IMR-90 (cell line): ENCODE data around the gene ST8SIA6. TPM values are rescaled to one million over a fixed set of nuclear protein-coding genes. Genes with fewer than 3 reads are reported as not detected.

ENCODE experiments used
- ATAC-seq: fragments of 200-7000 bp; cut with Tn5 transposase; 2 replicates; pipeline ENCODE4 v1.9.1; 2020; ENCODE audit warnings: low read depth, mild to moderate bottlenecking, moderate library complexity
- BruUV-seq: library from RNA; stranded (reverse); fragments of 400-500 nt; replicated peaks from 2 replicates; lab custom pipeline; 2021; lab: Mats Ljungman, UMichigan
- CTCF ChIA-PET: fragments of 300-600 bp; formaldehyde crosslinking; extraction: SDS; loops from one replicate; lab custom pipeline; 2021; ENCODE audit warnings: antibody characterized with exemption; lab: Yijun Ruan, JAX
- POLR2A ChIA-PET: fragments of 300-600 bp; sonication (Branson Sonifier 250); formaldehyde crosslinking; loops from one replicate; lab custom pipeline; 2022; ENCODE audit warnings: antibody characterized with exemption; ENCODE audit not compliant: unreplicated experiment; lab: Charles Lee
- DNase-seq: peaks from one replicate; pipeline ENCODE4 v3.0.0; 2013
- H2AFZ ChIP-seq: replicated peaks from 2 replicates; pipeline ENCODE3; 2013; ENCODE audit warnings: low read length, mild to moderate bottlenecking; ENCODE audit not compliant: poor library complexity
- H2AK5ac ChIP-seq: 2 replicates; pipeline ENCODE4 v1.6.1; 2013; ENCODE audit warnings: low read depth, low read length, inconsistent platforms
- H2AK9ac ChIP-seq: replicated peaks from 2 replicates; pipeline ENCODE3; 2013; ENCODE audit warnings: mild to moderate bottlenecking, low read depth, low read length, moderate library complexity; ENCODE audit not compliant: poor library complexity
- H2BK120ac ChIP-seq: 2 replicates; pipeline ENCODE4 v1.6.1; 2013; ENCODE audit warnings: low read depth, low read length, inconsistent platforms
- H2BK15ac ChIP-seq: 3 replicates; pipeline ENCODE4 v1.6.1; 2013; ENCODE audit warnings: low read depth, low read length, inconsistent platforms
- H2BK20ac ChIP-seq: 2 replicates; pipeline ENCODE4 v1.6.1; 2013; ENCODE audit warnings: low read depth, mild to moderate bottlenecking, inconsistent platforms, low read length, moderate library complexity
- H2BK5ac ChIP-seq: 2 replicates; pipeline ENCODE4 v1.6.1; 2013; ENCODE audit warnings: mild to moderate bottlenecking, low read depth, low read length, inconsistent platforms; ENCODE audit not compliant: poor library complexity, severe bottlenecking
- H3K14ac ChIP-seq: replicated peaks from 2 replicates; pipeline ENCODE4 v1.6.1; 2013; ENCODE audit warnings: low read depth, low read length, inconsistent platforms
- H3K18ac ChIP-seq: 2 replicates; pipeline ENCODE4 v1.6.1; 2013; ENCODE audit warnings: low read depth, low read length, control low read depth
- H3K23ac ChIP-seq: 2 replicates; pipeline ENCODE4 v1.6.1; 2013; ENCODE audit warnings: low read depth, low read length, inconsistent platforms
- H3K27ac ChIP-seq: 2 replicates; pipeline ENCODE4 v1.5.1; 2013; ENCODE audit warnings: mild to moderate bottlenecking, control low read depth, low read length; ENCODE audit not compliant: insufficient read depth
- H3K27me3 ChIP-seq: 2 replicates; pipeline ENCODE4 v1.6.1; 2013; ENCODE audit warnings: low read length; ENCODE audit not compliant: control insufficient read depth, insufficient read depth
- H3K36me3 ChIP-seq: 2 replicates; pipeline ENCODE4 v1.6.1; 2013; ENCODE audit warnings: low read length, mixed read lengths; ENCODE audit not compliant: control insufficient read depth, insufficient read depth
- H3K4ac ChIP-seq: 2 replicates; pipeline ENCODE4 v1.6.1; 2013; ENCODE audit warnings: low read depth, low read length, inconsistent platforms
- H3K4me1 ChIP-seq: 2 replicates; pipeline ENCODE4 v1.6.1; 2013; ENCODE audit warnings: low read length, mixed read lengths; ENCODE audit not compliant: control insufficient read depth, insufficient read depth
- H3K4me2 ChIP-seq: 2 replicates; pipeline ENCODE4 v1.6.1; 2013; ENCODE audit warnings: low read depth, mild to moderate bottlenecking, control low read depth, low read length, moderate library complexity
- H3K4me3 ChIP-seq: 2 replicates; pipeline ENCODE4 v1.5.1; 2013; ENCODE audit warnings: low read depth, mild to moderate bottlenecking, control low read depth, low read length, moderate library complexity; ENCODE audit not compliant: insufficient read depth
- H3K56ac ChIP-seq: 2 replicates; pipeline ENCODE4 v1.6.1; 2013; ENCODE audit warnings: low read length, inconsistent platforms; ENCODE audit not compliant: insufficient read depth; ENCODE audit errors: extremely low read depth
- H3K79me1 ChIP-seq, 2 experiments: 2 replicates each; pipeline ENCODE4 v1.6.1; 2013; ENCODE audit warnings: low read length in 2 of 2, inconsistent platforms in 1 of 2, low read depth in 1 of 2
- H3K9ac ChIP-seq: 2 replicates; pipeline ENCODE4 v1.6.1; 2013; ENCODE audit warnings: low read depth, low read length, control low read depth
- H3K9me1 ChIP-seq: 2 replicates; pipeline ENCODE4 v1.6.1; 2013; ENCODE audit warnings: low read length, inconsistent platforms; ENCODE audit not compliant: insufficient read depth
- H3K9me3 ChIP-seq: 2 replicates; pipeline ENCODE4 v1.6.1; 2013; ENCODE audit warnings: low read length; ENCODE audit not compliant: control insufficient read depth, insufficient read depth
- H4K20me1 ChIP-seq: 2 replicates; pipeline ENCODE4 v1.6.1; 2013; ENCODE audit warnings: low read length, inconsistent platforms; ENCODE audit not compliant: insufficient read depth
- H4K5ac ChIP-seq: 2 replicates; pipeline ENCODE4 v1.6.1; 2013; ENCODE audit warnings: mild to moderate bottlenecking, low read depth, low read length, control low read depth
- H4K8ac ChIP-seq, 2 experiments: 2 replicates each; pipeline ENCODE4 v1.6.1; 2013; ENCODE audit warnings: low read depth in 2 of 2, low read length in 2 of 2, control low read depth in 1 of 2, inconsistent platforms in 1 of 2
- H4K91ac ChIP-seq: 2 replicates; pipeline ENCODE4 v1.6.1; 2013; ENCODE audit warnings: low read depth, low read length, inconsistent platforms; ENCODE audit not compliant: insufficient read depth
- BHLHE40 ChIP-seq: fragments of 150-350 bp; IDR thresholded peaks from 2 replicates; pipeline ENCODE4 v1.6.1; 2016; ENCODE audit warnings: mild to moderate bottlenecking, low read depth, low read length
- CEBPB ChIP-seq: IDR thresholded peaks from 2 replicates; pipeline ENCODE4 v1.6.1; 2012; ENCODE audit warnings: low read depth, low read length, improper control_type of control experiment
- CHD1 ChIP-seq: IDR thresholded peaks from 2 replicates; pipeline ENCODE4 v1.6.1; 2012; ENCODE audit warnings: low read depth, low read length, improper control_type of control experiment
- FOS ChIP-seq: fragments of 150-350 bp; IDR thresholded peaks from 2 replicates; pipeline ENCODE4 v1.6.1; 2016; ENCODE audit warnings: low read depth, low read length
- MAFK ChIP-seq: IDR thresholded peaks from 2 replicates; pipeline ENCODE4 v1.6.1; 2012; ENCODE audit warnings: low read depth, low read length, improper control_type of control experiment
- MAZ ChIP-seq: IDR thresholded peaks from 2 replicates; pipeline ENCODE4 v1.6.1; 2012; ENCODE audit warnings: low read depth, mild to moderate bottlenecking, low read length, improper control_type of control experiment, moderate library complexity, borderline replicate concordance
- MXI1 ChIP-seq: IDR thresholded peaks from 2 replicates; pipeline ENCODE4 v1.6.1; 2012; ENCODE audit warnings: low read depth, mild to moderate bottlenecking, low read length, moderate library complexity, borderline replicate concordance
- NFE2L2 ChIP-seq: fragments of 150-350 bp; IDR thresholded peaks from 2 replicates; pipeline ENCODE4 v1.6.1; 2016; ENCODE audit warnings: low read depth, mild to moderate bottlenecking, low read length
- POLR2A ChIP-seq: IDR thresholded peaks from 2 replicates; pipeline ENCODE4 v1.6.1; 2012; ENCODE audit warnings: mild to moderate bottlenecking, low read depth, low read length
- RAD21 ChIP-seq: IDR thresholded peaks from 2 replicates; pipeline ENCODE4 v1.6.1; 2012; ENCODE audit warnings: low read length, improper control_type of control experiment
- RCOR1 ChIP-seq: IDR thresholded peaks from 2 replicates; pipeline ENCODE4 v1.6.1; 2012; ENCODE audit warnings: mild to moderate bottlenecking, low read length, improper control_type of control experiment; ENCODE audit not compliant: insufficient replicate concordance
- RFX5 ChIP-seq: IDR thresholded peaks from 2 replicates; pipeline ENCODE4 v1.8.0; 2012; ENCODE audit warnings: low read depth, mild to moderate bottlenecking, low read length, moderate library complexity
- SMC3 ChIP-seq: fragments of 150-350 bp; IDR thresholded peaks from 2 replicates; pipeline ENCODE4 v1.6.1; 2016; ENCODE audit warnings: low read depth, mild to moderate bottlenecking, antibody characterized with exemption, low read length, moderate library complexity
- WGBS, 2 experiments: methylation state at CpG; one replicate each; pipeline versions ENCODE4 v1.1.5 to v1.1.7; 2013; ENCODE audit warnings: missing lambda C conversion rate in 2 of 2; ENCODE audit not compliant: insufficient read length in 1 of 2; ENCODE audit errors: extremely low coverage in 2 of 2; 5-methylcytosine and 5-hydroxymethylcytosine counted together
- dilution Hi-C: fragments of 300-500 bp; cut with HindIII; formaldehyde crosslinking; loops from one replicate; pipeline ENCODE4 v1.14.3; 2018; ENCODE audit warnings: low sequenced_read_pairs; ENCODE audit not compliant: unreplicated experiment
- in situ Hi-C: fragments of 300-500 bp; cut with MboI; formaldehyde crosslinking; loops from 3 replicates; pipeline ENCODE4 v1.14.3; 2019; ENCODE audit warnings: low sequenced_read_pairs, inconsistent platforms, mixed read lengths
- intact Hi-C: fragments of 100-400 bp; cut with micrococcal nuclease; formaldehyde crosslinking; loops from 2 replicates; pipeline ENCODE4 v1.10.0; 2022
- polyA plus RNA-seq, 3 experiments: library from polyadenylated mRNA; depleted of rRNA; stranded (reverse); fragments of >200 nt; gene quantifications; 2 replicates each; pipeline ENCODE4 v1.2.3, GENCODE V29; 2012; ENCODE audit warnings: low replicate concordance in 1 of 3
- total RNA-seq: library from RNA; depleted of rRNA; stranded (reverse); fragments of >200 nt; gene quantifications from 2 replicates; pipeline ENCODE4 v1.2.3, GENCODE V29; 2012
- TF ChIP-seq, protein P1 (sequence below): fragments of 150-350 bp; IDR thresholded peaks from 2 replicates; pipeline ENCODE4 v1.6.1; 2016; ENCODE audit warnings: low read depth, mild to moderate bottlenecking, low read length, moderate library complexity, borderline replicate concordance
- TF ChIP-seq, protein P2 (sequence below): fragments of 150-350 bp; IDR thresholded peaks from 2 replicates; pipeline ENCODE4 v1.6.1; 2017; ENCODE audit warnings: mild to moderate bottlenecking, antibody characterized with exemption, low read length, low read depth
- TF ChIP-seq, protein P3 (sequence below): conservative IDR thresholded peaks from 2 replicates; pipeline ENCODE4 v1.5.1; 2012; ENCODE audit warnings: mild to moderate bottlenecking, low read depth, low read length, improper control_type of control experiment

The ST8SIA6 gene
- total and polyA plus RNA-seq, 2 of the 4 experiments (the other 2 are of a cell fraction): 0.10 to 0.18 TPM

DNA sequence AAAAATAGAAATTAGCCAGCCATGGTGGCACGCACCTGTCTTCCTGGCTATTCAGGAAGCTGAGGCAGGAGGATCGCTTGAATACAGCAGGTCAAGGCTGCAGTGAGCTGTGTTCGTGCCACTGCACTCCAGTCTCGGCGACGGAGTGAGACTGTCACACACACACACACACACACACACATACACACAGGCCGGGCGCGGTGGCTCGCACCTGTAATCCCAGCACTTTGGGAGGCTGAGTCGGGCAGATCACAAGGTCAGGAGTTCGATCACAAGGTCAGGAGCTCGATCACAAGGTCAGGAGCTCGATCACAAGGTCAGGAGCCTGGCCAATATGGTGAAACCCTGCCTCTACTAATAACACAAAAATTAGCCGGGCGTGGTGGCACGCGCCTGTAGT is 68.4 kb downstream of the ST8SIA6 start:
- H3K79me1 ChIP-seq: no peaks in the 10 kb centered on the region
- H2AK9ac ChIP-seq: no peak overlapping the region
- H3K56ac ChIP-seq: no peak overlapping the region
- no peak overlapping the region for H4K91ac ChIP-seq
- H3K9me1 ChIP-seq: no peaks in the 10 kb centered on the region
- no peaks in the 10 kb centered on the region for H3K9me3 ChIP-seq
- H3K4ac ChIP-seq: no peak overlapping the region
- no peak overlapping the region for H2BK120ac ChIP-seq
- ATAC-seq: no peak
- WGBS, 2 experiments: 93% methylated on average over 7 of the region's 18 CpGs; no CpG with 5 or more reads in 1 of the 2 experiments
- no peak overlapping the region for H3K14ac ChIP-seq
- no peak overlapping the region for H2BK15ac ChIP-seq
- CTCF ChIA-PET: no interaction called here
- dilution Hi-C loops: no loop called here
- in situ Hi-C loops: no loop called here
- H3K36me3 ChIP-seq: no peaks in the 10 kb centered on the region
- peaks cover 5% of the 10 kb centered on the region; the same call in 1 of the 2 replicates for H3K27me3 ChIP-seq
- no peak overlapping the region for H3K23ac ChIP-seq
- H3K4me3 ChIP-seq: no peak overlapping the region
- TF ChIP-seq RFX5: no peak
- TF ChIP-seq RCOR1: no peak
- TF ChIP-seq, protein P1, sequence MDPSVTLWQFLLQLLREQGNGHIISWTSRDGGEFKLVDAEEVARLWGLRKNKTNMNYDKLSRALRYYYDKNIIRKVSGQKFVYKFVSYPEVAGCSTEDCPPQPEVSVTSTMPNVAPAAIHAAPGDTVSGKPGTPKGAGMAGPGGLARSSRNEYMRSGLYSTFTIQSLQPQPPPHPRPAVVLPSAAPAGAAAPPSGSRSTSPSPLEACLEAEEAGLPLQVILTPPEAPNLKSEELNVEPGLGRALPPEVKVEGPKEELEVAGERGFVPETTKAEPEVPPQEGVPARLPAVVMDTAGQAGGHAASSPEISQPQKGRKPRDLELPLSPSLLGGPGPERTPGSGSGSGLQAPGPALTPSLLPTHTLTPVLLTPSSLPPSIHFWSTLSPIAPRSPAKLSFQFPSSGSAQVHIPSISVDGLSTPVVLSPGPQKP: no peak
- TF ChIP-seq CEBPB: no peak
- TF ChIP-seq NFE2L2: no peak
- no peak for TF ChIP-seq POLR2A
- TF ChIP-seq SMC3: no peak
- no peak for TF ChIP-seq MAZ
- no peak for TF ChIP-seq MXI1
- TF ChIP-seq MAFK: no peak
- TF ChIP-seq FOS: no peak
- no peak for TF ChIP-seq BHLHE40
- no peak for TF ChIP-seq RAD21
- TF ChIP-seq, protein P2, sequence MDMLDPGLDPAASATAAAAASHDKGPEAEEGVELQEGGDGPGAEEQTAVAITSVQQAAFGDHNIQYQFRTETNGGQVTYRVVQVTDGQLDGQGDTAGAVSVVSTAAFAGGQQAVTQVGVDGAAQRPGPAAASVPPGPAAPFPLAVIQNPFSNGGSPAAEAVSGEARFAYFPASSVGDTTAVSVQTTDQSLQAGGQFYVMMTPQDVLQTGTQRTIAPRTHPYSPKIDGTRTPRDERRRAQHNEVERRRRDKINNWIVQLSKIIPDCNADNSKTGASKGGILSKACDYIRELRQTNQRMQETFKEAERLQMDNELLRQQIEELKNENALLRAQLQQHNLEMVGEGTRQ: no peak
- no peak for TF ChIP-seq CHD1
- TF ChIP-seq, protein P3, sequence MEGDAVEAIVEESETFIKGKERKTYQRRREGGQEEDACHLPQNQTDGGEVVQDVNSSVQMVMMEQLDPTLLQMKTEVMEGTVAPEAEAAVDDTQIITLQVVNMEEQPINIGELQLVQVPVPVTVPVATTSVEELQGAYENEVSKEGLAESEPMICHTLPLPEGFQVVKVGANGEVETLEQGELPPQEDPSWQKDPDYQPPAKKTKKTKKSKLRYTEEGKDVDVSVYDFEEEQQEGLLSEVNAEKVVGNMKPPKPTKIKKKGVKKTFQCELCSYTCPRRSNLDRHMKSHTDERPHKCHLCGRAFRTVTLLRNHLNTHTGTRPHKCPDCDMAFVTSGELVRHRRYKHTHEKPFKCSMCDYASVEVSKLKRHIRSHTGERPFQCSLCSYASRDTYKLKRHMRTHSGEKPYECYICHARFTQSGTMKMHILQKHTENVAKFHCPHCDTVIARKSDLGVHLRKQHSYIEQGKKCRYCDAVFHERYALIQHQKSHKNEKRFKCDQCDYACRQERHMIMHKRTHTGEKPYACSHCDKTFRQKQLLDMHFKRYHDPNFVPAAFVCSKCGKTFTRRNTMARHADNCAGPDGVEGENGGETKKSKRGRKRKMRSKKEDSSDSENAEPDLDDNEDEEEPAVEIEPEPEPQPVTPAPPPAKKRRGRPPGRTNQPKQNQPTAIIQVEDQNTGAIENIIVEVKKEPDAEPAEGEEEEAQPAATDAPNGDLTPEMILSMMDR: no peak
- no peak overlapping the region for H3K27ac ChIP-seq
- H4K5ac ChIP-seq: no peak overlapping the region
- no peak for DNase-seq
- POLR2A ChIA-PET: no interaction called here
- no peak overlapping the region for H2BK5ac ChIP-seq
- H2AK5ac ChIP-seq: no peak overlapping the region
- H3K9ac ChIP-seq: no peak overlapping the region
- no peak overlapping the region for H4K8ac ChIP-seq
- no TSS peak for BruUV-seq
- no peak overlapping the region for H2BK20ac ChIP-seq
- H2AFZ ChIP-seq: no peak overlapping the region
- H4K20me1 ChIP-seq: no peaks in the 10 kb centered on the region
- no peaks in the 10 kb centered on the region for H3K4me1 ChIP-seq
- intact Hi-C loops: no loop called here
- H3K4me2 ChIP-seq: no peak overlapping the region
- no peak overlapping the region for H3K18ac ChIP-seq
